Hepatocyte (in vitro differentiated cells): ENCODE measurements around the gene KCNJ4. TPM values are rescaled to one million over a fixed set of nuclear protein-coding genes. Genes with fewer than 3 reads are reported as not detected.

Source experiments
- DNase-seq: peaks from one replicate; pipeline ENCODE4 v3.0.0-alpha.2; 2016; ENCODE audit warnings: low spot score
- H2AFZ ChIP-seq: fragments of 200-600 bp; sonication (generic); 2 replicates; pipeline ENCODE4 v1.6.0; 2016; ENCODE audit warnings: antibody characterized with exemption, mild to moderate bottlenecking
- H3K27ac ChIP-seq: fragments of 200-600 bp; sonication (generic); 2 replicates; pipeline ENCODE4 v1.5.1; 2016; ENCODE audit warnings: mild to moderate bottlenecking
- H3K27me3 ChIP-seq: fragments of 200-600 bp; sonication (generic); 2 replicates; pipeline ENCODE4 v1.6.1; 2016
- H3K36me3 ChIP-seq: fragments of 200-600 bp; sonication (generic); replicated peaks from 2 replicates; pipeline ENCODE4 v1.5.1; 2016; ENCODE audit warnings: low read depth; ENCODE audit not compliant: insufficient read depth
- H3K4me1 ChIP-seq: fragments of 200-600 bp; sonication (generic); 2 replicates; pipeline ENCODE4 v1.5.1; 2016; ENCODE audit warnings: mild to moderate bottlenecking, moderate library complexity; ENCODE audit not compliant: insufficient read depth
- H3K4me2 ChIP-seq: fragments of 200-600 bp; sonication (generic); 2 replicates; pipeline ENCODE4 v1.6.0; 2016
- H3K4me3 ChIP-seq: fragments of 200-600 bp; sonication (generic); 2 replicates; pipeline ENCODE4 v1.5.1; 2016; ENCODE audit warnings: mild to moderate bottlenecking
- H3K79me2 ChIP-seq: fragments of 200-600 bp; sonication (generic); 2 replicates; pipeline ENCODE4 v1.6.0; 2017; ENCODE audit warnings: mild to moderate bottlenecking
- H3K9me2 ChIP-seq: fragments of 200-600 bp; sonication (generic); replicated peaks from 2 replicates; pipeline ENCODE4 v1.6.0; 2017; ENCODE audit warnings: mild to moderate bottlenecking; ENCODE audit not compliant: insufficient read depth
- H3K9me3 ChIP-seq: fragments of 200-600 bp; sonication (generic); 2 replicates; pipeline ENCODE4 v1.5.1; 2016; ENCODE audit warnings: low read depth, mild to moderate bottlenecking
- H4K20me1 ChIP-seq: fragments of 200-600 bp; sonication (generic); 2 replicates; pipeline ENCODE4 v1.6.0; 2016; ENCODE audit warnings: mild to moderate bottlenecking; ENCODE audit not compliant: insufficient read depth, poor library complexity, severe bottlenecking
- CTCF ChIP-seq: fragments of 200-600 bp; sonication (generic); IDR thresholded peaks from 2 replicates; pipeline ENCODE4 v1.5.1; 2016; ENCODE audit warnings: antibody characterized with exemption, mild to moderate bottlenecking; ENCODE audit not compliant: poor library complexity
- EZH2 ChIP-seq: fragments of 200-600 bp; sonication (generic); IDR thresholded peaks from 2 replicates; pipeline ENCODE4 v1.6.1; 2016; ENCODE audit warnings: antibody characterized with exemption, mild to moderate bottlenecking, borderline replicate concordance
- EZH2phosphoT487 ChIP-seq: fragments of 200-600 bp; sonication (generic); IDR thresholded peaks from one replicate; pipeline ENCODE4 v1.6.1; 2018; ENCODE audit warnings: antibody characterized with exemption, mild to moderate bottlenecking, low read depth, moderate library complexity; ENCODE audit not compliant: unreplicated experiment, severe bottlenecking
- WGBS: methylation state at CpG from one replicate; pipeline ENCODE4 v1.1.6; 2016; ENCODE audit warnings: low lambda C conversion rate; ENCODE audit errors: missing lambda C conversion rate; 5-methylcytosine and 5-hydroxymethylcytosine counted together
- polyA plus RNA-seq: library from polyadenylated mRNA; unstranded; fragments of >200 nt; fragmentation: Nextera tagmentation; extraction: Ambion mirVana; gene quantifications from 2 replicates; pipeline ENCODE4 v1.2.1, GENCODE V29; 2016
- total RNA-seq: library from RNA; depleted of rRNA; stranded (reverse); fragments of >200 nt; gene quantifications from 2 replicates; pipeline ENCODE4 v1.2.3, GENCODE V29; 2014

The KCNJ4 gene
- total RNA-seq (0.24 and 0.50 TPM in 2 replicates), polyA plus RNA-seq (0.08 and 0.30 TPM in 2 replicates)

GRCh38 chr22:38455076-38455529, at the start of gene KCNJ4:
TSS of gene KCNJ4 (minus strand) at chr22:38455199. CDS start at chr22:38428132, 27,067 bp downstream.
- Histone ChIP-seq H2AFZ (peak within 1 kb of the TSS; percentile 89), H3K4me3 (peak within 1 kb of the TSS; percentile 45), H3K27me3 (peaks cover 43% of the 10 kb centered on the region), H3K36me3 (no peaks in the 10 kb centered on the region), H4K20me1 (no peaks in the 10 kb centered on the region), H3K4me2 (peak within 1 kb of the TSS; percentile 99), H3K4me1 (no peaks in the 10 kb centered on the region), H3K9me2 (no peaks in the 10 kb centered on the region), H3K79me2 (no peaks in the 10 kb centered on the region), H3K27ac (no peak within 1 kb of the TSS), H3K9me3 (no peaks in the 10 kb centered on the region)
- TF ChIP-seq EZH2 (no peak), EZH2phosphoT487 (no peak)
- WGBS, result 3% methylated on average over 19 of the region's 76 CpGs
- no peak for DNase-seq

- Histone ChIP-seq H3K27ac (peak overlapping the region; percentile 6), H3K36me3 (no peaks in the 10 kb centered on the region), H3K4me3 (peak overlapping the region; percentile 52), H3K4me1 (peaks cover 10% of the 10 kb centered on the region), H3K79me2 (peaks cover 81% of the 10 kb centered on the region), H2AFZ (no peak overlapping the region), H3K27me3 (no peaks in the 10 kb centered on the region), H3K9me2 (no peaks in the 10 kb centered on the region), H3K4me2 (peak overlapping the region; percentile 85), H4K20me1 (peaks cover 70% of the 10 kb centered on the region), H3K9me3 (no peaks in the 10 kb centered on the region)
- WGBS, result 47% methylated on average over 4 of the region's 4 CpGs
- DNase-seq, result no peak
- no peak for TF ChIP-seq CTCF
- no peak for TF ChIP-seq EZH2phosphoT487
Measured at GRCh38 chr22:38503021-38503420, 48.0 kb upstream of the KCNJ4 start.

- WGBS, result 87% methylated on average over 10 of the region's 10 CpGs
- Histone ChIP-seq H3K36me3 (no peaks in the 10 kb centered on the region), H3K27me3 (no peaks in the 10 kb centered on the region), H3K79me2 (peaks cover 86% of the 10 kb centered on the region), H4K20me1 (peaks cover 75% of the 10 kb centered on the region), H3K9me3 (no peaks in the 10 kb centered on the region), H3K4me2 (peak overlapping the region; percentile 85), H3K9me2 (no peaks in the 10 kb centered on the region), H3K27ac (peak overlapping the region; percentile 6), H2AFZ (no peak overlapping the region), H3K4me3 (peak overlapping the region; percentile 52), H3K4me1 (peaks cover 8% of the 10 kb centered on the region)
- no peak for DNase-seq
- no peak for TF ChIP-seq EZH2phosphoT487
- no peak for TF ChIP-seq CTCF
- TF ChIP-seq EZH2, result no peak
Measured at GRCh38 chr22:38501797-38502672, 47.0 kb upstream of the KCNJ4 start.

GRCh38 chr22:38497869-38498268, 42.9 kb upstream of the KCNJ4 start:
- no peak overlapping the region for H3K4me2 ChIP-seq
- H2AFZ ChIP-seq, result no peak overlapping the region
- peaks cover 5% of the 10 kb centered on the region for H3K4me1 ChIP-seq
- H3K4me3 ChIP-seq, result no peak overlapping the region
- peaks cover 94% of the 10 kb centered on the region for H3K79me2 ChIP-seq
- WGBS, result 96% methylated on average over 3 of the region's 3 CpGs
- peaks cover 15% of the 10 kb centered on the region for H3K36me3 ChIP-seq
- H4K20me1 ChIP-seq, result peaks cover 92% of the 10 kb centered on the region
- no peaks in the 10 kb centered on the region for H3K9me2 ChIP-seq
- no peak for DNase-seq
- no peak overlapping the region for H3K27ac ChIP-seq
- H3K27me3 ChIP-seq, result no peaks in the 10 kb centered on the region
- TF ChIP-seq EZH2phosphoT487 (no peak), EZH2 (no peak), CTCF (no peak)
- H3K9me3 ChIP-seq, result no peaks in the 10 kb centered on the region
